Measurements from ENCODE around the gene BAIAP2L1. TPM values are rescaled to one million over a fixed set of nuclear protein-coding genes. Genes with fewer than 3 reads are reported as not detected.

BAIAP2L1 gene
- total and polyA plus RNA-seq, 12 donors: 16.9 to 49.0 (median 24.3) TPM

DNA sequence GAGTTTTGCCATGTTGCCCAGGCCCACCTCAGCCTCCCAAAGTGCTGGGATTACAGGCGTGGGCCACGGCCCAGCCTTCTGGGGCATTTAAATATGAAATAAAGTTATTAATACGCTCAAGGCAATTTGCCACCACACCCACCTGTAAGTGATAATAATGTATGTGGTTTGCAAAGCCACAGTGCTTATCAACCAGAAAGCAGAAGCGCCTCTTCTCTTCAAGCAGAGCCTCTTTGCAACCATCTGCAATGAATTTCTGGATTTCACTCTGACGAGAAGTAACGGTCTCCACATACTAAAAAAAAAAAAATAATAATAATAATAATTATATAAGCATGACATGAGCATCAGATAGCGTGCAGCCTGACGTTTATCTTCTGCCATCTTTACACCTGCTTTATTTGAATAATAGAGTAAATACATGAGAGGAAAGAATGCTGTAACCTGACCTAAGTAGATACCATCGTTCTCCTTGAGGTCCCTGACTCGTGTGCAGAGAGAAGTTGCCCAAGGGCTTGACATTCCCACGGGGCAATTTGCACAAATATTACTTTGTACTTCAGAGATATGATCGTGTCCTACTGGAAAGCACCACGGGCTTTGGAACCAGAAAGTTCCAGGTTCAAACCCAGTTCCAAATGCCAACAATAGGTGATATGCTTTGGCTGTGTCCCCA, 85.4 kb downstream of the BAIAP2L1 start:
- Histone ChIP-seq H3K36me3 (replicated peaks in 1 of 2) (no peaks in the 10 kb centered on the region), H3K27me3 (no peaks in the 10 kb centered on the region), H3K27ac (no peak overlapping the region), H3K9me3 (replicated peaks in 1 of 3) (no peaks in the 10 kb centered on the region), H3K4me3 (no peak overlapping the region), H3K4me1 (replicated peaks in 1 of 2) (no peaks in the 10 kb centered on the region)
- 77 to 89% (median 81%) methylated on average over 13 of the region's 13 CpGs for WGBS, 4 donors
- DNase-seq: no peak
- intact Hi-C loops (cut with DNase I): no loop called here
- TF ChIP-seq POLR2A (IDR thresholded peaks at IDR 0.05): no peak
- TF ChIP-seq, protein P1, sequence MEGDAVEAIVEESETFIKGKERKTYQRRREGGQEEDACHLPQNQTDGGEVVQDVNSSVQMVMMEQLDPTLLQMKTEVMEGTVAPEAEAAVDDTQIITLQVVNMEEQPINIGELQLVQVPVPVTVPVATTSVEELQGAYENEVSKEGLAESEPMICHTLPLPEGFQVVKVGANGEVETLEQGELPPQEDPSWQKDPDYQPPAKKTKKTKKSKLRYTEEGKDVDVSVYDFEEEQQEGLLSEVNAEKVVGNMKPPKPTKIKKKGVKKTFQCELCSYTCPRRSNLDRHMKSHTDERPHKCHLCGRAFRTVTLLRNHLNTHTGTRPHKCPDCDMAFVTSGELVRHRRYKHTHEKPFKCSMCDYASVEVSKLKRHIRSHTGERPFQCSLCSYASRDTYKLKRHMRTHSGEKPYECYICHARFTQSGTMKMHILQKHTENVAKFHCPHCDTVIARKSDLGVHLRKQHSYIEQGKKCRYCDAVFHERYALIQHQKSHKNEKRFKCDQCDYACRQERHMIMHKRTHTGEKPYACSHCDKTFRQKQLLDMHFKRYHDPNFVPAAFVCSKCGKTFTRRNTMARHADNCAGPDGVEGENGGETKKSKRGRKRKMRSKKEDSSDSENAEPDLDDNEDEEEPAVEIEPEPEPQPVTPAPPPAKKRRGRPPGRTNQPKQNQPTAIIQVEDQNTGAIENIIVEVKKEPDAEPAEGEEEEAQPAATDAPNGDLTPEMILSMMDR (IDR thresholded peaks at IDR 0.05): no peak

DNA sequence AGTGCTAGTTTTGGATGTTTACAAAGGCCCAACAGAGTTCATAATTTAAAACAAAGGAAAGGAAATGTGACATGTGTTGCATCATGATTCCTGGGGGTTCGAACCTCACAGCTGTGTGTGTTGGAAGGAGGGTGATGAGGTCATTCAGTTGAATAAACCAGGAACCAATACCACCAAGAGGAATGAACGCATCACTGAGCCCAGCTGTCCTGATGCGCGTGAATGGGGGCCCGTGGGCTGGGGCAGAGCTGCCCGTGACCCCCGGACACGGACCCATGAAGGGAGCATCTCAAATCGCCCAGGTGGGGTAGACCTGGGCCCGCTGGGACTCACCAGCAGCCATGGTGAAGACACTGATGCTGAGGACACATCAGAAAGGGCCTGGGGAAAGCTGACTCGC, 86.4 kb downstream of the BAIAP2L1 start:
- no peak overlapping the region for H3K27ac ChIP-seq
- no peaks in the 10 kb centered on the region for H3K27me3 ChIP-seq
- 90 to 96% (median 94%) methylated on average over 10 to 11 of the region's 11 CpGs for WGBS, 4 donors
- no peaks in the 10 kb centered on the region for H3K4me1 ChIP-seq (replicated peaks in 1 of 2)
- H3K9me3 ChIP-seq (replicated peaks in 1 of 3): no peaks in the 10 kb centered on the region
- no peaks in the 10 kb centered on the region for H3K36me3 ChIP-seq (replicated peaks in 1 of 2)
- no peak for TF ChIP-seq POLR2A (IDR thresholded peaks at IDR 0.05)
- TF ChIP-seq, protein P1 (IDR thresholded peaks at IDR 0.05): no peak
- intact Hi-C loops (cut with DNase I): no loop called here
- DNase-seq: no peak
- H3K4me3 ChIP-seq: no peak overlapping the region

DNA sequence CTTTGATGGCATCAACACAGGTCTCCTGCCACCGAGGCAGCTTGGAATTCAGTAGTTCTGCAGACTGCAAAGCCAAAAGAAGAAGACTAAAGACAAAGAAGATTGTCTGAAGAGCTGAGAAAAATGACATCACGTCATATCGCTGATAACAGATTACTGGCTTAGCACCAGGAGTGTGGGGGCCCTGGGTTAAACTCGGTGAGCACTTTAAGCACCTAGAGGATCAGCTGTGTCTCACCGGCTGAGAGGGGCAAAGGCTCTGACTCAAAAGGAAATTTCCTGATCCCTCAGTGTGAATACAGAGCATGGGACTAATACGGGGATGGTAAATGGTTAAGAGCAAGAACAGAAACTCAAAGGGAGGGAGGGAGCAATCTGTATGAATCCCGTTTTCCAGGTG, 88.7 kb downstream of the BAIAP2L1 start:
- intact Hi-C loops (cut with DNase I): no loop called here
- no peak for DNase-seq
- H3K4me1 ChIP-seq (replicated peaks in 1 of 2): no peaks in the 10 kb centered on the region

DNA sequence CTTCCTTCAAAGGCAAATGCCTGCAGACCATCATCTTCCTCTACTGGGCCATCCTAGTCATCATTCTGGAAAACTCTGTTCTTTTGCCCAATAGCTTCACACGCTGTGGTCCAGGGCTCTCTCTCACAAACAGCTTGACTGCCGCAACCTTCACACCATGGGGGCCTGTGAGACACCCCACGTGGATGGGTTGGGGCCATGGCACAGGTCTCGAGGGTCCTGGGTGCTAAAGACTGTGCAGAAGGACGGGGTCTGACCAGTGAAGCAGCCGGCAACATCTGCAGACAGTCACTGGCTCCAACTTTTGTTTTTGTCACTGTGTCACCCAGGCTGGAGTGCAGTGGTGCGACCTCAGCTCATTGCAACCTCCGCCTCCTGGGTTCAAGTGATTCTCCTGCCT, 91.3 kb downstream of the BAIAP2L1 start:
- intact Hi-C loops (cut with DNase I): no loop called here
- 96 to 100% (median 98%) methylated on average over 4 to 8 of the region's 8 CpGs for WGBS, 4 donors
- DNase-seq: no peak
- H3K27ac ChIP-seq: no peak overlapping the region
- H3K4me3 ChIP-seq: no peak overlapping the region
- no peaks in the 10 kb centered on the region for H3K27me3 ChIP-seq
- H3K36me3 ChIP-seq (replicated peaks in 1 of 2): peaks cover 0 to 26% of the 10 kb centered on the region in 2 donors
- no peaks in the 10 kb centered on the region for H3K4me1 ChIP-seq (replicated peaks in 1 of 2)
- TF ChIP-seq POLR2A (IDR thresholded peaks at IDR 0.05): no peak
- TF ChIP-seq, protein P1 (IDR thresholded peaks at IDR 0.05): no peak
- H3K9me3 ChIP-seq (replicated peaks in 1 of 3): no peaks in the 10 kb centered on the region

More for the DNA sequence above, 88.7 kb downstream of the BAIAP2L1 start:
- WGBS, 4 donors: 81 to 84% (median 83%) methylated on average over 7 of the region's 7 CpGs
- Histone ChIP-seq H3K9me3 (replicated peaks in 1 of 3) (no peaks in the 10 kb centered on the region), H3K36me3 (replicated peaks in 1 of 2) (peaks cover 0 to 13% of the 10 kb centered on the region in 2 donors), H3K27ac (no peak overlapping the region), H3K27me3 (no peaks in the 10 kb centered on the region), H3K4me3 (no peak overlapping the region)
- TF ChIP-seq, protein P1 (IDR thresholded peaks at IDR 0.05): no peak
- no peak for TF ChIP-seq POLR2A (IDR thresholded peaks at IDR 0.05)

All from adrenal gland (tissue), 12 donors.